Breast epithelium (tissue), 3 donors: ENCODE data around the gene RTTN.

Source experiments
- POLR2A ChIP-seq: fragments of 450-650 bp; IDR thresholded peaks from one replicate; pipeline ENCODE4 v1.6.1; 2016; ENCODE audit warnings: antibody characterized with exemption, mild to moderate bottlenecking, moderate library complexity
- TF ChIP-seq, protein P1 (sequence below), 3 donors: fragments of 450-650 bp; IDR thresholded peaks; one replicate each; pipeline ENCODE4 v1.5.1; 2016 to 2017; ENCODE audit warnings: antibody characterized with exemption in 3 of 3, mild to moderate bottlenecking in 3 of 3, moderate library complexity in 3 of 3

DNA sequence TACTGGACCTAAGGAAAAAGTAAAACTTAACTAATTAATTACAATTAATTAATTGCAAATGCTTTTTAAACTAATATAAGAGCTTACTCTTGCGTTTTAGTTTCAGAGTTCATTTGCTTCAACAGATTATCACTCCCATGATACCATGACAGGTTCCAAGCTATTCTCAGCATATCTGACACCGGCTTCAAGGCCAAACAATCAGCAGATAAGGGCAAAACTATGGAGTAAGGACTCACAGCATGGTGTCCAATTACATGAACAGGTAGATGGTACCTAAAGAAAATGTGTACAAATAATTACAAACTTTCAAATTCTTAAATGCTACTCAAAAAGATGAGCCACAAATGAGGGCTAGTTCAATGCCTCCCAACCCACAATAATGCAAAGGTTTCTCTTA, 77.2 kb downstream of the RTTN start:
- TF ChIP-seq, protein P1, sequence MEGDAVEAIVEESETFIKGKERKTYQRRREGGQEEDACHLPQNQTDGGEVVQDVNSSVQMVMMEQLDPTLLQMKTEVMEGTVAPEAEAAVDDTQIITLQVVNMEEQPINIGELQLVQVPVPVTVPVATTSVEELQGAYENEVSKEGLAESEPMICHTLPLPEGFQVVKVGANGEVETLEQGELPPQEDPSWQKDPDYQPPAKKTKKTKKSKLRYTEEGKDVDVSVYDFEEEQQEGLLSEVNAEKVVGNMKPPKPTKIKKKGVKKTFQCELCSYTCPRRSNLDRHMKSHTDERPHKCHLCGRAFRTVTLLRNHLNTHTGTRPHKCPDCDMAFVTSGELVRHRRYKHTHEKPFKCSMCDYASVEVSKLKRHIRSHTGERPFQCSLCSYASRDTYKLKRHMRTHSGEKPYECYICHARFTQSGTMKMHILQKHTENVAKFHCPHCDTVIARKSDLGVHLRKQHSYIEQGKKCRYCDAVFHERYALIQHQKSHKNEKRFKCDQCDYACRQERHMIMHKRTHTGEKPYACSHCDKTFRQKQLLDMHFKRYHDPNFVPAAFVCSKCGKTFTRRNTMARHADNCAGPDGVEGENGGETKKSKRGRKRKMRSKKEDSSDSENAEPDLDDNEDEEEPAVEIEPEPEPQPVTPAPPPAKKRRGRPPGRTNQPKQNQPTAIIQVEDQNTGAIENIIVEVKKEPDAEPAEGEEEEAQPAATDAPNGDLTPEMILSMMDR (IDR thresholded peaks at IDR 0.05), result no peak
- TF ChIP-seq POLR2A, result no peak
